GM12892 (cell line): ENCODE data around the gene SCGB1D4. TPM values are rescaled to one million over a fixed set of nuclear protein-coding genes. Genes with fewer than 3 reads are reported as not detected.
"Not testable (repeated sequence)": the region's sequence is repeated elsewhere in the genome, so short reads cannot be mapped to it uniquely, and the experiment has no call there.

Source experiments
- DNase-seq: peaks from one replicate; pipeline ENCODE4 v3.0.0; 2011; ENCODE audit not compliant: insufficient read length
- FAIRE-seq: peaks from 2 replicates; lab custom pipeline; 2011; peaks lifted over from hg19 to GRCh38; lab: Jason Lieb, UNC
- POLR2A ChIP-seq: IDR thresholded peaks from 2 replicates; pipeline ENCODE4 v1.6.1; 2011; ENCODE audit warnings: low read depth, low read length, control low read depth
- POLR2AphosphoS5 ChIP-seq: IDR thresholded peaks from 2 replicates; pipeline ENCODE4 v1.6.1; 2011; ENCODE audit warnings: low read depth, low read length, control low read depth
- TAF1 ChIP-seq: IDR thresholded peaks from 2 replicates; pipeline ENCODE4 v1.6.1; 2011; ENCODE audit warnings: low read depth, mild to moderate bottlenecking, control low read depth, low read length, borderline replicate concordance
- polyA plus RNA-seq: library from polyadenylated mRNA; unstranded; fragments of >200 nt; gene quantifications from one replicate; pipeline ENCODE4 v1.2.1, GENCODE V29; 2012; ENCODE audit warnings: missing spikeins, inconsistent platforms; ENCODE audit not compliant: missing spikeins

SCGB1D4 gene, protein sequence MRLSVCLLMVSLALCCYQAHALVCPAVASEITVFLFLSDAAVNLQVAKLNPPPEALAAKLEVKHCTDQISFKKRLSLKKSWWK
- not detected for polyA plus RNA-seq

DNA sequence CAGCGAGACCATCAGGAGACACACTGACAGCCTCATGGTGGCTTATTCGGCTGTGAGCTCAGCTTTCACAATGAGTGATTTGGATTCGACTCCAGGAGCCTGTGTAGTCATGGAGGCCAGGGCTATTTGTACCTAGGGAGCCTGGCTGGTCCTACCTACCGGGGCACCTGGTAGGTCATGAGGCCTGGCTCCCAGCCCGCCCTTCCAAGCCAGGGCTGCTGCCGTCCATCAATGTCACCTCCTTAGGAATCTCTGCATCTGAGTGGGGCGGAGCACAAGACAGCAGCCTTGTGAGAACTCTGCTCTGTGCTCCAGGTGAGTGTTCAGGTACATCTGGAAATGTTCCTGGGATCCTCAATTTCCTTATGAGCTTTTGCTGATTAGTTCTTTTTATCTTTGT is at the start of gene SCGB1D4:
Gene SCGB1D4 (minus strand): TSS at position 101 of the 400 bp plus-strand sequence. CDS start 65 bp downstream, at position 36.
- FAIRE-seq (no peak), DNase-seq (no peak)
- TF ChIP-seq POLR2AphosphoS5 (no peak), TAF1 (no peak), POLR2A (no peak)

DNA sequence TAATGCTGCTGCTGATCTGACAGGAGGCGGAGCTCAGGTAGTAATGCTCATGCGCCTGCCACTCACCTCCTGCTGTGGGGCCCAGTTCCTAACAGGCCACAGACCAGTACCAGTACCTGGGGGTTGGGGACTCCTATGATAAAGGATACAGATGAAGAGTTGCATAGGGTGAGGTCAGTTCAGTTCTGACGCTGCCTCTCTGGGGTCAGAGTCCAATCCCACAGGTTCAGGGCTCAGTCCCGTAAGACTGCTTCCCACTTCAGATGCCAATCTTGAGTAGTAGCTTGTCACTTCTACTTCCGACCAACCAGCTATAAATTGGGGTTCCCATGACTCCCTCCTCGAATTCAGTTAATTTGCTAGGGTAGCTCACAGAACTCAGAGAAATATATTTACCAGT is 47.0 kb upstream of the SCGB1D4 start:
- DNase-seq (no peak), FAIRE-seq (no peak)
- TF ChIP-seq POLR2A, result no peak
- TF ChIP-seq TAF1, result no peak
- no peak for TF ChIP-seq POLR2AphosphoS5

DNA sequence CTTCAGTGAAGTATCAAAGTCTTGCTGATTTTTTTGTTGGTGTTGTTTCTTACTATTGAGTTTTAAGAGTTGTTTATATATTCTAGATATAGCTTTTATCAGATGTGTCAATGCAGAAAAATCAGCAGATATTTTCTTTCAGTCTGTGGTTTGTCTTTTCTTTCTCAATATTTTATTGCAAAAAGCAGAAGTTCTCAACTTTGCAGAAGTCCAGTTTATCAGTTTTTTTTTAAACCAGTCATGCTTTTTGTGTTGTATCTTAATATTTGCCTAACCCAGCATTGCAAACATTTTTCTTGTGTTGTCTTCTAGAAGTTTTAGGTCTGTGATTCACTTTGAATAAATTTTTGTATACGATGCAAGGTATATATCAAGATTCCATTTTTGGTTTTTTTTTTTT is 45.3 kb upstream of the SCGB1D4 start:
- FAIRE-seq, result no peak

DNA sequence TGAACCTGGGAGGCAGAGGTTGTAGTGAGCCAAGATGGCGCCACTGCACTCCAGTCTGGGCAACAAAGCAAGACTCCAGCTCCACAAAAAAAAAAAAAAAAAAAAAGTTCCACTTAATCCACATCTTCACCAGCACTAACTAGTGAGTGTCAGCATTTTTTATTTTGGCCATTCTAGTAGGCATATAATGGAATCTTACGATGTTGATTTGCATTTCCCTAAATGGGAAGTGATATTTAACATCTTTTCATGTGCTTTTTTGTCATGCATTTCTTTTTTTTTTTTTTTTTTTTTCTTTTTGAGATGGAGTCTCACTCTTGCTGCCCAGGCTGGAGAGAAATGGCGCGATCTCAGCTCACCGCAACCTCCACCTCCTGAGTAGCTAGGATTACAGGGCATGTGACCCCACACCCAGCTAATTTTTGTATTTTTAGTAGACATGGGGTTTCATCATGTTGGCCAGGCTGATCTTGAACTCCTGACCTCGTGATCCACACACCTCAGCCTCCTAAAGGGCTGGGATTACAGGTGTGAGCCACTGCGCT is 44.8 kb upstream of the SCGB1D4 start:
- not testable (repeated sequence) for DNase-seq, FAIRE-seq

More for the DNA sequence above, 45.3 kb upstream of the SCGB1D4 start:
- no peak for DNase-seq
- TF ChIP-seq TAF1, result no peak
- no peak for TF ChIP-seq POLR2A
- TF ChIP-seq POLR2AphosphoS5, result no peak

DNA sequence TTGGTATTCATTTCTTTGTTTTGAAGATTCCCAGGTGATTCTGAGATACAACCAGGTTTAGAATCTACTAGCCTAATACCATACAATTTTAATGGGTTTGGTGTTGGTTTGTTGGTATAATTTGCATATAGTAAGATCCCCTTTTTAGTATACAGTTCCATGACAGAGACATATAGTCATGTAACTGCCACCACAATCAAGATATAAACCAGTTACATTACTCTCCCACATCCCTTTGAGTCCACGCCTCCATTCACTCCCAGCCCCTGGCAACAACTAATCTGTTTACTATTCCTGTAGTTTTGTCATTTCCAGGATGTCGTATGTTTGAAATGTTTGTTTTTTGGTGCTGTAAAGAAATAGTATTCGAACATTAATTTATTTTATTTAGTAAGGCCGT is 42.7 kb upstream of the SCGB1D4 start:
- DNase-seq (no peak), FAIRE-seq (no peak)
- TF ChIP-seq POLR2A (no peak), POLR2AphosphoS5 (no peak), TAF1 (no peak)

DNA sequence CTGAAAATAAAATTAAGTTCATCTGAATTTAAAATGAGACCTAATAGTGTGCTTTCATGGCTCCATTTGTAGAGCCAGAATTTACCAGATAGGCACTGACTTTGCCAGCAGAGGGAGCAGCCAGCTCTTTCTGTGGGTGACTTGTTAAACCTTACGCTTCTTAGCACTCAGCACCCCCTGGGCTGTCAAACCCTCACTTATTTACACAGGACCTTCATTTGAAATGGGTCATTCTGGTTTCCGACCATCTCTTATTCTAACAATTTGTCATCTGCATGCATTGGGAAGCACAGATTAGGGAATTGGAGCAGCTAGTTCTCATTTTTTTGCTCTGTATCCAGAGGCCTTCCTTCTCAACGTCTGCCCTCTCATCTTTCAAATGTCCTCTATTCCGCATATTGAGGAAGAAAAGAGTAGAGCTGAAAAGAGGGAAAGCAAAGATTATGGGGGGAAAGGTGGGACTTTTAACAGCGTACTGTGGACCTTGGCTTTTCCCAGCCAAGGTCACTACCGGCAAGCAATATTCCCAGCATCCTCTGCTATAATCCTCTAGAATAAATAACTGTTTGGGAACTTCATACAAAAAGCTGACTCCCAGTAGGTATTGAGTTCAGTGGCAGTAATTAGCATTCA is 41.5 kb upstream of the SCGB1D4 start:
- FAIRE-seq (peak; percentile 68), DNase-seq (no peak)
- TF ChIP-seq TAF1 (no peak), POLR2A (no peak), POLR2AphosphoS5 (no peak)

DNA sequence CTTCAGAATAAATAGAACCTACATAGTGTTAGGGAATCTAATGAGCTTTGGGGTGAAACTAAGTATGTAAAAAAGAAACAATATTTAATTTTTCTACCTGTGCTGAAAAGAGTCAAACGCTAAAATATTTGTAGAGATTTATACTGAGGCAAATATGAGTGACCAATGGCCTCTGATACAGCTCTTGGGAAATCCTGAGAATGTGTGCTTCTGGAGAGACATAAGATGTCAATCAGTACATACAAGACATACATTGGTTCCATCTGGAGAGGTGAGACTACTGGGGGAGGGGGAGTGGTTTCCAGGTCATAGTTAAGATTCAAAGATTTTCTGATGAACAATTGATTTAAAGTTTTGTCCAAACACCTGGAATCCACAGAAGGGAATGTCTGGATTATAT is 39.3 kb upstream of the SCGB1D4 start:
- DNase-seq (no peak), FAIRE-seq (no peak)
- TF ChIP-seq TAF1 (no peak), POLR2A (no peak), POLR2AphosphoS5 (no peak)

DNA sequence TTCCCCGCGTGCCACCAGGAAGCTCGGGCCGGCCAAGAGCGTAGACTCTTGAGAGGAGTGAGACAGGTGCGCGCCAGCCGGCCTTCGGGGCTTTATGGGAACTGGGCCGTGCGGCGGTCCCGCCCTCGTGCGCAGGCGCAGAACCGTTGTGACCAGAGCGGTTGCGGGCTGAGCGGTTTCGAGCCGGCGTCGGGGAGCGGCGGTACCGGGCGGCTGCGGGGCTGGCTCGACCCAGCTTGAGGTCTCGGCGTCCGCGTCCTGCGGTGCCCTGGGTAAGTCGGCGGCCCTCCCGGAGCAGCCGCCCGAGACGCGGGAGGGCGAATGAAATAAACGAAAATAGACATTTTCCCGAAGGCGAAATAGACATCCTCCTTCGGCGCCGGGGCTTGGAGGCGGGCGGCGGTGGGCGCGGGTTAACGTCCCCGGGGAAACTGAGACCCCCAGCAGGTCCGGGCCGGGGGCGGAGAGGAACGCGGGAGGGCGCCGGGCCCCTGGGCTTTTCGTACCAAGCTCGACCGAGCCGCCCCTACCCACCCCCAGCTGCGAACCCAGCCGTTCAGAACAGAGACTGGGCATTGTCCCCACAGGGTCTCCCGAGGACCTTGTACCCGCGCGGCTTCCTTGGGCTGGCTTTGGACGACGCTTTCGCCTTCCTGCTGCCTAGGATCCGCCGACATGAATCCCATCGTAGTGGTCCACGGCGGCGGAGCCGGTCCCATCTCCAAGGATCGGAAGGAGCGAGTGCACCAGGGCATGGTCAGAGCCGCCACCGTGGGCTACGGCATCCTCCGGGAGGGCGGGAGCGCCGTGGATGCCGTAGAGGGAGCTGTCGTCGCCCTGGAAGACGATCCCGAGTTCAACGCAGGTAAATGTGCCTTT is 38.7 kb upstream of the SCGB1D4 start, which contains the start of gene ASRGL1:
Gene ASRGL1 (plus strand): TSS at position 146 of the 879 bp plus-strand sequence. CDS start 530 bp downstream, at position 676.
- peak; percentile 72 for FAIRE-seq
- DNase-seq, result peak; percentile 56
- no peak for TF ChIP-seq POLR2AphosphoS5
- TF ChIP-seq TAF1, result no peak
- TF ChIP-seq POLR2A, result no peak

DNA sequence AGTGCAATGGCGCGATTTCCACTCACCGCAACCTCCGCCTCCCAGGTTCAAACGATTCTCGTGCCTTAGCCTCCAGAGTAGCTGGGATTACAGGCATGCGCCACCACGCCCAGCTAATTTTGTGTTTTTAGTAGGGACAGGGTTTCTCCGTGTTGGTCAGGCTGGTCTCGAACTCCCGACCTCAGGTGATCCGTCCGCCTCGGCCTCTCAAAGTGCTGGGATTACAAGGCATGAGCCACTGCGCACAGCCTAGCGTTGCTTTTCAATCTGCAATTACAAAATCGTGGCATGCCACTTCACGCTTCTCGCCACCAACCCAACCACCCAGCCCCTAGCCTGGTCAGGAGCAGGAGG is 38.1 kb upstream of the SCGB1D4 start:
- not testable (repeated sequence) for FAIRE-seq

DNA sequence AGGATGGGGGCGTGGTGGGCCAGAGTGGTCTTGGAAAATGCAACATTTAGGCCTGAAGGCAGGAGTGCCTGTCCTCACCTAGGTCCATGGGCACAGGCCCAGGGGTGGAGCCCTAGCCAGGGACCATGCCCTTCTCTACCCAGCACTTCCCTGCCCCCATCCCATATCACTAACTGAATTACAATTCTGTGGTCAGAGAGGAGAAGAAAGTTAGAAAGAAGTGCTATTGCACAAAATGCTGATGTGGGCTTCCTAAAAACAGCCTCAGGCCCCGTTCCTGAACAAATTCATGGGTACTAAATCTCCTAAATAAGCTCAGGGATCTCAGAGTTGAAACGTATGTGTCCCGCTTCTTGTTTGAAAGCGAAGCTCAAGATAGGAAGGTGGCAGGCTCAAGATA is 34.9 kb upstream of the SCGB1D4 start:
- DNase-seq (no peak), FAIRE-seq (no peak)
- TF ChIP-seq POLR2AphosphoS5, result no peak

More for the DNA sequence above, 38.1 kb upstream of the SCGB1D4 start:
- DNase-seq, result not testable (repeated sequence)

DNA sequence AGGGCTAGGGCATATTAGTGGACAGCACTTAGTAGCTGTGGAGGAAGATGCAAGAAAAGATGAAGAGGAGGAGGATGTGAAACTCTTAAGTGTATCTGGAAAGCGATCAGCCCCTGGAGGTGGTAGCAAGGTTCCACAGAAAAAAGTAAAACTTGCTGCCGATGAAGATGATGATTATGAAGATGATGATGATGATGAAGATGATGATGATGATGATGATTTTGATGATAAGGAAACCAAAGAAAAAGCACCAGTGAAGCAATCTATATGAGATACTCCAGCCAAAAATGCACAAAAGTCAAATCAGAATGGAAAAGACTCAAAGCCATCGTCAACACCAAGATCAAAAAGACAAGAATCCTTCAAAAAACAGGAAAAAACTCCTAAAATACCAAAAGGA is 32.4 kb upstream of the SCGB1D4 start:
- FAIRE-seq, DNase-seq: not testable (repeated sequence)

DNA sequence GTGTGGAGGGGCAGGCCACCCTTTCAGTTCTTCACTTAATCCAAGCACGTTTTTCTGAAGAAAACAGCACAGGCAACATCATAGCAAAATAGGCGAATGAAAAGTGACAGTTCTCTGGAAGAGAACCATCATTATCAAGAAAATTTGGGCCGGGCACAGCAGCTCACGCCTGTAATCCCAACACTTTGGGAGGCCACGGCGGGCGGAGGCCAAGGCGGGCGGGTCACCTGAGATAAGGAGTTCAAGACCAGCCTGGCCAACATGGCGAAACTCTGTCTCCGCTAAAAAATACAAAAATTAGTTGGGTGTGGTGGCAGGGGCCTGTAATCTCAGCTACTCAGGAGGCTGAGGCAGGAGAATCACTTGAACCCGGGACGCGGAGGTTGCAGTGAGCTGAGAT is 28.7 kb upstream of the SCGB1D4 start:
- not testable (repeated sequence) for DNase-seq, FAIRE-seq

DNA sequence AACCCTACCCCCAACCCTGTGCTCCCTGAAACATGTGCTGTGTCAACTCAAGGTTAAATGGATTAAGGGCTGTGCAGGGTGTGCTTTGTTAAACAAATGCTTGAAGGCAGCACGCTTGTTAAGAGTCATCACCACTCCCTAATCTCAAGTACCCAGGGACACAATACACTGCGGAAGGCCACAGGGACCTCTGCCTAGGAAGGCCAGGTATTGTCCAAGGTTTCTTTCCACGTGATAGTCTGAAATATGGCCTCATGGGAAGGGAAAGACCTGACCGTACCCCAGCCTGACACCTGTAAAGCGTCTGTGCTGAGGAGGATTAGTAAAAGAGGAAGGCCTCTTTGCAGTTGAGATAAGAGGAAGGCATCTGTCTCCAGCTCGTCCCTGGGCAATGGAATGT is 27.8 kb upstream of the SCGB1D4 start:
- FAIRE-seq, DNase-seq: not testable (repeated sequence)

DNA sequence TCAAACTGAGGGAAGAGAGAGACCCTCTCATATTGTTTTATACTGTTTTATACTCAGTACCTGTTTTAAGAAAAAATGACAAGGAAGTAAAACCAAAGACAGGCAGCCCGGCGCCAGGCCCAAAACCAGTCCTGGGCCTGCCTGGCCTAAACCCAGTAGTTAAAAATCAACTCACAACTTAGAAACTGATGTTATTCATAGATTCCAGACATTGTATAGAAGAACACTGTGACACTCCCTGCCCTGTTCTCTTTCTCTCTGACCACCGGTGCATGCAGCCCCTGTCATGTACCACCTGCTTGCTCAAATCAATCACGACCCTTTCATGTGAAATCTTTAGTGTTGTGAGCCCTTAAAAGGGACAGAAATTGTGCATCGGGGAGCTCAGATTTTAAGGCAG is 26.9 kb upstream of the SCGB1D4 start:
- not testable (repeated sequence) for FAIRE-seq, DNase-seq
